K562 (cell line): ENCODE results near the gene ZFYVE27.
A peak's percentile ranks its signal among the peaks of the same experiment; 100 is the strongest.

Experiments
- CTCF ChIP-seq, 3 experiments: IDR thresholded peaks in 2 of 3; conservative IDR thresholded peaks in 1 of 3; 2 replicates each; pipeline ENCODE4 v1.5.1; 2011 to 2012; ENCODE audit warnings: low read length in 3 of 3, mild to moderate bottlenecking in 3 of 3, control low read depth in 2 of 3, improper control_type of control experiment in 1 of 3, inconsistent platforms in 1 of 3, low read depth in 1 of 3, mixed read lengths in 1 of 3, moderate library complexity in 1 of 3; ENCODE audit not compliant: insufficient read depth in 2 of 3
- E2F5 ChIP-seq: sonication (generic); formaldehyde crosslinking; IDR thresholded peaks from 2 replicates; pipeline ENCODE4 v1.8.0; 2022; ENCODE audit warnings: mild to moderate bottlenecking, missing genetic modification reagents
- PRPF4 ChIP-seq: fragments of 200-400 bp; formaldehyde crosslinking; IDR thresholded peaks from one replicate; pipeline ENCODE4 v1.6.1; 2017; ENCODE audit warnings: low read length, low read depth, mild to moderate bottlenecking; ENCODE audit not compliant: insufficient read depth, poor library complexity, severe bottlenecking
- REST ChIP-seq, 2 experiments: fragments of 450-650 bp; formaldehyde crosslinking in 1 of 2; IDR thresholded peaks; 2 replicates each; pipeline versions ENCODE4 v1.4.0 to v1.6.1; 2014 to 2020; ENCODE audit warnings: mild to moderate bottlenecking in 2 of 2, borderline replicate concordance in 1 of 2, low read depth in 1 of 2
- SREBF1 ChIP-seq: fragments of 150-350 bp; IDR thresholded peaks from 2 replicates; pipeline ENCODE4 v1.6.1; 2014; ENCODE audit warnings: antibody characterized with exemption, low read depth, low read length, borderline replicate concordance
- ZBTB26 ChIP-seq: fragments of 450-650 bp; formaldehyde crosslinking; IDR thresholded peaks from 2 replicates; pipeline ENCODE4 v1.4.0; 2022; ENCODE audit warnings: missing genetic modification characterization
- ZNF232 ChIP-seq: sonication (generic); formaldehyde crosslinking; IDR thresholded peaks from 2 replicates; pipeline ENCODE4 v1.8.0; 2022; ENCODE audit warnings: mild to moderate bottlenecking, missing genetic modification reagents
- ZNF717 ChIP-seq: fragments of 250-450 bp; sonication (Bioruptor Pico); IDR thresholded peaks from 2 replicates; pipeline ENCODE4 v1.5.0; 2021
- ZSCAN29 ChIP-seq: fragments of 450-650 bp; IDR thresholded peaks from 2 replicates; pipeline ENCODE4 v1.6.1; 2017
- TF ChIP-seq, protein P1 (sequence below): fragments of 250-450 bp; sonication (Bioruptor Pico); IDR thresholded peaks from 2 replicates; pipeline ENCODE4 v1.5.0; 2022; ENCODE audit warnings: mild to moderate bottlenecking

DNA sequence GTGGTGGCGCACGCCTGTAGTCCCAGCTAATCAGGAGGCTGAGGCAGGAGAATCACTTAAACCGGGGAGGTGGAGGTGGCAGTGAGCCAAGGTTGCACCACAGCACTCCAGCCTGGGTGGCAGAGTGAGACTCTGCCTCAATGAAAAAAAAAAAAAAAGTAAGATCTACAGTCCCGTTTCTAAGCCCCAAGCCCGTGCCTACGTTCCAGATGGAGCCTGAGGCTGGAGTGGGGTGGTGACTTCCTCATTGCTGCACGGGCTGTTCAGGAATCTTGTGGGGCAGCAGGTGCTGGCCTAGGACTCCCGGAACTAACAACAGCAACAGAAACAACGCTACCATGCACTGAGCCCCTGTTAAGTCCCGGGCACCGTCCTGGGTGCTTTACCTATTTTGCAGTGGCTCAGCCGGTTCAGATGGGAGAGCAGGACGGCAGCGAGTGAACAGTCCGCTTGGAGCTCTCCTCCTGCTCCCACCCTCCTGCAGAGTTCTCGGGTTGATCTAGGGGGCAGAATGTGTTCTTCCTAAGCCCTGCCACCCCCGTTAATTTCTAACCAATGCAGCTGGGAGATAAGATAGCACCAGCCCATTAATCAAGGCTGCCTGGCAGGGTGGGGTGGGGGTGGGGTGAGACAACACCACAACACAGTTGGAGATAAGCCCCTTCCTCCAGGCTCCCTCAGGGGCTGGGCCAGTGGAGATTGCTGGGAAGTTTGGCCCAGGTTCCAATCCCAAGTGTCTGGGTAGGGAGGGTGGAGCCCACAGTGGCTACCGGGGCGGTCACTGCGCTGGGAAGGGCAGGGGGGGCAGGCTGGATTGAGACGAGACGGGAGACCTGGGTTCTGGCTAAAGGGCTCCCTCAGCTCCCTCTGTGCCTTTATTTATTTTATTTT is 51.9 kb downstream of the ZFYVE27 start:
- TF ChIP-seq ZSCAN29 (no peak), ZNF717 (CRISPR knock-in tag) (no peak), ZBTB26 (CRISPR knock-in tag) (no peak), E2F5 (CRISPR knock-in tag) (no peak), SREBF1 (no peak), CTCF (IDR thresholded peaks at IDR 0.05 in 2 of 3, conservative IDR thresholded peaks at IDR 0.05 in 1 of 3; ENCODE audit: insufficient read depth in 2 of 3, low read depth in 1 of 3, low read length in 3 of 3) (peak; percentile 35 to 42 (median 36); a peak in 4 of 6 replicates), ZNF232 (CRISPR knock-in tag) (no peak), PRPF4 (no peak), REST (IDR thresholded peaks at IDR 0.05; ENCODE audit: borderline replicate concordance) (peak; percentile 21; the same call in 1 of the 2 replicates), REST (CRISPR knock-in tag; IDR thresholded peaks at IDR 0.05; ENCODE audit: low read depth) (no peak)
- TF ChIP-seq, protein P1, sequence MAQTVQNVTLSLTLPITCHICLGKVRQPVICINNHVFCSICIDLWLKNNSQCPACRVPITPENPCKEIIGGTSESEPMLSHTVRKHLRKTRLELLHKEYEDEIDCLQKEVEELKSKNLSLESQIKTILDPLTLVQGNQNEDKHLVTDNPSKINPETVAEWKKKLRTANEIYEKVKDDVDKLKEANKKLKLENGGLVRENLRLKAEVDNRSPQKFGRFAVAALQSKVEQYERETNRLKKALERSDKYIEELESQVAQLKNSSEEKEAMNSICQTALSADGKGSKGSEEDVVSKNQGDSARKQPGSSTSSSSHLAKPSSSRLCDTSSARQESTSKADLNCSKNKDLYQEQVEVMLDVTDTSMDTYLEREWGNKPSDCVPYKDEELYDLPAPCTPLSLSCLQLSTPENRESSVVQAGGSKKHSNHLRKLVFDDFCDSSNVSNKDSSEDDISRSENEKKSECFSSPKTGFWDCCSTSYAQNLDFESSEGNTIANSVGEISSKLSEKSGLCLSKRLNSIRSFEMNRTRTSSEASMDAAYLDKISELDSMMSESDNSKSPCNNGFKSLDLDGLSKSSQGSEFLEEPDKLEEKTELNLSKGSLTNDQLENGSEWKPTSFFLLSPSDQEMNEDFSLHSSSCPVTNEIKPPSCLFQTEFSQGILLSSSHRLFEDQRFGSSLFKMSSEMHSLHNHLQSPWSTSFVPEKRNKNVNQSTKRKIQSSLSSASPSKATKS (CRISPR knock-in tag) = no peak
